HepG2 (cell line): ENCODE measurements around the gene IL1A. TPM values are rescaled to one million over a fixed set of nuclear protein-coding genes. Genes with fewer than 3 reads are reported as not detected.

ENCODE experiments used
- ARID4A ChIP-seq: sonication (generic); formaldehyde crosslinking; IDR thresholded peaks from 2 replicates; pipeline ENCODE4 v1.5.0; 2020; ENCODE audit warnings: mild to moderate bottlenecking, missing genetic modification reagents, borderline replicate concordance
- GRHL1 ChIP-seq: sonication (generic); formaldehyde crosslinking; conservative IDR thresholded peaks from 2 replicates; pipeline ENCODE4 v1.8.0; 2022; ENCODE audit warnings: missing genetic modification reagents
- HNRNPK ChIP-seq: fragments of 200-400 bp; formaldehyde crosslinking; IDR thresholded peaks from 2 replicates; pipeline ENCODE4 v1.6.1; 2018; ENCODE audit warnings: low read length, low read depth, moderate library complexity, mild to moderate bottlenecking; ENCODE audit not compliant: poor library complexity, severe bottlenecking
- PRDM10 ChIP-seq: sonication (generic); formaldehyde crosslinking; IDR thresholded peaks from 2 replicates; pipeline ENCODE4 v1.4.0; 2020; ENCODE audit warnings: low read depth, missing genetic modification reagents
- TCF7L2 ChIP-seq: IDR thresholded peaks from 2 replicates; pipeline ENCODE4 v1.6.1; 2011; ENCODE audit warnings: mild to moderate bottlenecking, low read depth, low read length, moderate library complexity
- THAP8 ChIP-seq: sonication (generic); formaldehyde crosslinking; IDR thresholded peaks from 2 replicates; pipeline ENCODE4 v1.5.1; 2020; ENCODE audit warnings: missing genetic modification reagents, mild to moderate bottlenecking, borderline replicate concordance
- ZFP41 ChIP-seq: sonication (generic); formaldehyde crosslinking; IDR thresholded peaks from 2 replicates; pipeline ENCODE4 v1.4.0; 2020; ENCODE audit warnings: mild to moderate bottlenecking, missing genetic modification reagents, borderline replicate concordance
- ZGPAT ChIP-seq: IDR thresholded peaks from 2 replicates; pipeline ENCODE4 v1.6.1; 2016; ENCODE audit warnings: mild to moderate bottlenecking
- ZNF276 ChIP-seq: sonication (generic); formaldehyde crosslinking; IDR thresholded peaks from 2 replicates; pipeline ENCODE4 v1.4.0; 2020; ENCODE audit warnings: mild to moderate bottlenecking, low read depth, missing genetic modification reagents
- ZNF605 ChIP-seq: sonication (generic); formaldehyde crosslinking; IDR thresholded peaks from 2 replicates; pipeline ENCODE4 v1.8.0; 2022; ENCODE audit warnings: mild to moderate bottlenecking, missing genetic modification reagents
- ZNF614 ChIP-seq: IDR thresholded peaks from 2 replicates; pipeline ENCODE4 v1.6.1; 2018; ENCODE audit warnings: missing biosample characterization, missing genetic modification reagents, inconsistent platforms, borderline replicate concordance
- ZNF615 ChIP-seq: sonication (generic); formaldehyde crosslinking; IDR thresholded peaks from 2 replicates; pipeline ENCODE4 v1.5.0; 2020; ENCODE audit warnings: mild to moderate bottlenecking, missing genetic modification reagents, borderline replicate concordance
- polyA plus RNA-seq, 8 experiments: library from polyadenylated mRNA; depleted of rRNA in 3 of 8; stranded (reverse) in 7 of 8; unstranded in 1 of 8; fragments of >200 nt; fragmentation: Illumina TruSeq in 4 of 8; extraction: Trizol in 4 of 8; gene quantifications; 2 replicates each; pipeline versions ENCODE4 v1.2.1 to v1.2.3, GENCODE V29; 2011 to 2016; ENCODE audit warnings: low read depth in 4 of 8, missing spikeins in 1 of 8, mixed read lengths in 1 of 8; ENCODE audit not compliant: insufficient read depth in 1 of 8
- total RNA-seq, 5 experiments: library from RNA; depleted of rRNA; stranded (reverse); fragments of >200 nt; fragmentation: Illumina TruSeq; extraction: Trizol; gene quantifications; 2 replicates each; pipeline ENCODE4 v1.2.3, GENCODE V29; 2016; ENCODE audit warnings: low read depth in 1 of 5

IL1A gene
- total and polyA plus RNA-seq, 2 of the 13 experiments (the other 11 are each of a cell fraction or from before 2014, with no cell fraction given), result not detected

- TF ChIP-seq ZGPAT (CRISPR knock-in tag) (no peak), ZNF615 (CRISPR knock-in tag) (no peak), TCF7L2 (no peak), THAP8 (CRISPR knock-in tag) (no peak), ZNF605 (no peak), PRDM10 (no peak), ZFP41 (CRISPR knock-in tag) (no peak), ZNF614 (CRISPR knock-in tag) (no peak), HNRNPK (no peak), GRHL1 (CRISPR knock-in tag) (no peak), ARID4A (CRISPR knock-in tag) (no peak; the same call in 1 of the 2 replicates), ZNF276 (no peak)
These were observed 59.4 kb downstream of the IL1A start (continued) for GRCh38 chr2:112724591-112725525.
